ENCODE results near the gene PLEKHH3. TPM values are rescaled to one million over a fixed set of nuclear protein-coding genes. Genes with fewer than 3 reads are reported as not detected.

The PLEKHH3 gene
- total RNA-seq, 1 experiment from 2014 or later = 66.3 TPM

- TF ChIP-seq RAD21 (IDR thresholded peaks at IDR 0.05; ENCODE audit: low read depth) (no peak), POLR2AphosphoS5 (IDR thresholded peaks at IDR 0.05; ENCODE audit: low read depth, low read length) (no peak), REST (IDR thresholded peaks at IDR 0.05; ENCODE audit: low read depth) (no peak), EZH2 (IDR thresholded peaks at IDR 0.05) (no peak), EGR1 (IDR thresholded peaks at IDR 0.05; ENCODE audit: low read depth) (no peak)
- intact Hi-C loops (cut with micrococcal nuclease) = no loop called here
- no peak overlapping the region for H3K27ac ChIP-seq (ENCODE audit: low read depth, low read length)
- no TSS peak for BruUV-seq (replicated peaks)
- no peak overlapping the region for H3K9ac ChIP-seq (ENCODE audit: low read length)
- ChIA-PET RAD21 (ENCODE audit: low non-redundant PET in 1 of 2, low total read pairs in 2 of 2, uncharacterized antibody in 2 of 2, unreplicated experiment in 2 of 2) (no interaction called here), CTCF (no interaction called here), POLR2A (no interaction called here)
- no peak overlapping the region for H2AFZ ChIP-seq (ENCODE audit: low read depth, low read length, poor library complexity, severe bottlenecking)
- no peaks in the 10 kb centered on the region; a peak in 1 of 4 replicates for H3K36me3 ChIP-seq (ENCODE audit: control insufficient read depth in 1 of 2, insufficient read depth in 2 of 2, low read length in 2 of 2)
- DNase-seq (ENCODE audit: low read depth, low spot score) (no peak), ATAC-seq (no peak)
- no peak overlapping the region for H3K4me2 ChIP-seq (ENCODE audit: low read length)
- H3K4me1 ChIP-seq (ENCODE audit: control insufficient read depth in 1 of 2, insufficient read depth in 2 of 2, low read length in 2 of 2) = peaks cover 4 to 6% of the 10 kb centered on the region in 2 experiments; a peak in 2 of 4 replicates
- H3K79me2 ChIP-seq (ENCODE audit: insufficient read depth, low read length) = no peaks in the 10 kb centered on the region
- no peaks in the 10 kb centered on the region for H4K20me1 ChIP-seq (ENCODE audit: insufficient read depth)
- H3K27me3 ChIP-seq (ENCODE audit: insufficient read depth, low read length) = no peaks in the 10 kb centered on the region
- H3K9me3 ChIP-seq (ENCODE audit: control insufficient read depth in 1 of 2, insufficient read depth in 1 of 2, low read depth in 1 of 2, low read length in 2 of 2) = no peaks in the 10 kb centered on the region
- H3K9me2 ChIP-seq (ENCODE audit: insufficient read depth) = no peaks in the 10 kb centered on the region
- H3K4me3 ChIP-seq (replicated peaks in 1 of 2; ENCODE audit: low read depth in 1 of 2, low read length in 2 of 2) = no peak overlapping the region
These were observed 11.0 kb upstream of the PLEKHH3 start for GRCh38 chr17:42687707-42688320.

All from HCT116 (cell line).